Stimulated activated CD8-positive, alpha-beta memory T cell treated with anti-CD3 and anti-CD28 coated beads, Interleukin-7, amount 100 ng/mL, for 1 hour (primary cell): ENCODE data around the gene UBA5.

Source experiments
- DNase-seq, 2 donors: peaks; one replicate each; pipeline ENCODE4 v3.0.0-alpha.2; 2020; ENCODE audit warnings: low read depth in 2 of 2

UBA5 gene

GRCh38 chr3:132654190-132654589, 5.9 kb upstream of the UBA5 start:
- DNase-seq: no peak

- no peak for DNase-seq
Measured at GRCh38 chr3:132654721-132655120, 5.4 kb upstream of the UBA5 start.

GRCh38 chr3:132655471-132655870, 4.7 kb upstream of the UBA5 start:
- DNase-seq: no peak

- no peak for DNase-seq
Measured at GRCh38 chr3:132657869-132658747, 2.0 kb upstream of the UBA5 start.

- DNase-seq: no peak
Measured at GRCh38 chr3:132659000-132659364, 1.1 kb upstream of the UBA5 start.

GRCh38 chr3:132659365-132660051, 621 bp upstream of the UBA5 start, which contains the start of gene ACAD11:
Gene ACAD11, minus strand, starts transcription at chr3:132659809. Its CDS starts 58 bp downstream, at chr3:132659751.
- peak in 1 of 2 donors; percentile 7 for DNase-seq

GRCh38 chr3:132660811-132661070, 612 bp downstream of the UBA5 start:
- no peak for DNase-seq

GRCh38 chr3:132661101-132661500, 972 bp downstream of the UBA5 start:
- DNase-seq: no peak

- DNase-seq: no peak
Measured at GRCh38 chr3:132662212-132662611, 2.1 kb downstream of the UBA5 start.

GRCh38 chr3:132665230-132665745, 5.2 kb downstream of the UBA5 start:
- no peak for DNase-seq

GRCh38 chr3:132669256-132669777, 9.2 kb downstream of the UBA5 start:
- no peak for DNase-seq

- DNase-seq: no peak
Measured at GRCh38 chr3:132675408-132675807, 15.3 kb downstream of the UBA5 start.

- no peak for DNase-seq
Measured at GRCh38 chr3:132679911-132680310, 19.8 kb downstream of the UBA5 start.

GRCh38 chr3:132681421-132681820, 21.3 kb downstream of the UBA5 start:
- no peak for DNase-seq

GRCh38 chr3:132682201-132682600, 22.1 kb downstream of the UBA5 start:
- DNase-seq: no peak

GRCh38 chr3:132690040-132690439, 29.9 kb downstream of the UBA5 start:
- no peak for DNase-seq

GRCh38 chr3:132694991-132695390, 34.9 kb downstream of the UBA5 start:
- no peak for DNase-seq

- no peak for DNase-seq
Measured at GRCh38 chr3:132695422-132695821, 35.3 kb downstream of the UBA5 start.

GRCh38 chr3:132703733-132704132, 43.6 kb downstream of the UBA5 start:
- no peak for DNase-seq

- no peak for DNase-seq
Measured at GRCh38 chr3:132709761-132710160, 49.6 kb downstream of the UBA5 start.

GRCh38 chr3:132710311-132710710, 50.2 kb downstream of the UBA5 start:
- no peak for DNase-seq

GRCh38 chr3:132713977-132714727, 54.0 kb downstream of the UBA5 start:
- DNase-seq: no peak
